ENCODE data around the gene TLE1. TPM values are rescaled to one million over a fixed set of nuclear protein-coding genes. Genes with fewer than 3 reads are reported as not detected.

The TLE1 gene
- total and polyA plus RNA-seq, 2 of the 4 experiments (the other 2 are of a cell fraction) = 36.0 to 51.0 TPM

- Histone ChIP-seq H3K36me3 (ENCODE audit: control insufficient read depth, insufficient read depth, low read length) (no peaks in the 10 kb centered on the region), H2BK120ac (ENCODE audit: low read depth, low read length) (no peak overlapping the region), H4K5ac (ENCODE audit: low read depth, low read length) (no peak overlapping the region), H3K18ac (ENCODE audit: low read depth, low read length) (no peak overlapping the region), H2AFZ (replicated peaks; ENCODE audit: low read length, poor library complexity) (no peak overlapping the region), H2BK15ac (ENCODE audit: low read depth, low read length) (no peak overlapping the region), H3K56ac (ENCODE audit: extremely low read depth, insufficient read depth, low read length) (no peak overlapping the region), H3K9me3 (ENCODE audit: control insufficient read depth, insufficient read depth, low read length) (peaks cover 2% of the 10 kb centered on the region; the same call in 1 of the 2 replicates), H3K4me1 (ENCODE audit: control insufficient read depth, insufficient read depth, low read length) (no peaks in the 10 kb centered on the region), H3K79me1 (ENCODE audit: low read depth in 1 of 2, low read length in 2 of 2) (no peaks in the 10 kb centered on the region), H2BK20ac (ENCODE audit: low read depth, low read length) (no peak overlapping the region), H3K23ac (ENCODE audit: low read depth, low read length) (no peak overlapping the region), H2AK5ac (ENCODE audit: low read depth, low read length) (no peak overlapping the region), H3K27ac (ENCODE audit: insufficient read depth, low read length) (no peak overlapping the region), H3K9ac (ENCODE audit: low read depth, low read length) (no peak overlapping the region), H3K14ac (replicated peaks; ENCODE audit: low read depth, low read length) (no peak overlapping the region), H2AK9ac (replicated peaks; ENCODE audit: low read depth, low read length, poor library complexity) (no peak overlapping the region), H3K9me1 (ENCODE audit: insufficient read depth, low read length) (0 out of 2 replicates have a peak, but pooled peaks cover 2% of the 10 kb centered on the region), H3K4me2 (ENCODE audit: low read depth, low read length) (no peak overlapping the region), H3K27me3 (ENCODE audit: control insufficient read depth, insufficient read depth, low read length) (no peaks in the 10 kb centered on the region), H3K4ac (ENCODE audit: low read depth, low read length) (no peak overlapping the region), H4K91ac (ENCODE audit: insufficient read depth, low read depth, low read length) (no peak overlapping the region), H4K20me1 (ENCODE audit: insufficient read depth, low read length) (no peaks in the 10 kb centered on the region), H4K8ac (ENCODE audit: low read depth in 2 of 2, low read length in 2 of 2) (no peak overlapping the region), H2BK5ac (ENCODE audit: low read depth, low read length, poor library complexity, severe bottlenecking) (no peak overlapping the region), H3K4me3 (ENCODE audit: insufficient read depth, low read depth, low read length) (no peak overlapping the region)
- 94% methylated on average over 6 of the region's 9 CpGs; no CpG with 5 or more reads in 1 of the 2 experiments for WGBS, 2 experiments (ENCODE audit: extremely low coverage in 2 of 2, insufficient read length in 1 of 2)
- ATAC-seq (ENCODE audit: low read depth) (no peak), DNase-seq (no peak)
- ChIA-PET POLR2A (ENCODE audit: unreplicated experiment) (no interaction called here), CTCF (interaction anchor here (0.6 kb wide), 1 partner anchor 1533 kb away, joined by 3 read pairs; no protein-coding TSS in a partner anchor)
- BruUV-seq (replicated peaks) = no TSS peak
- TF ChIP-seq USF2 (IDR thresholded peaks at IDR 0.05; ENCODE audit: low read depth, low read length) (no peak), RAD21 (IDR thresholded peaks at IDR 0.05; ENCODE audit: low read length) (no peak), BHLHE40 (IDR thresholded peaks at IDR 0.05; ENCODE audit: low read depth, low read length) (no peak), FOS (IDR thresholded peaks at IDR 0.05; ENCODE audit: low read depth, low read length) (no peak), MAFK (IDR thresholded peaks at IDR 0.05; ENCODE audit: low read depth, low read length) (no peak), RFX5 (IDR thresholded peaks at IDR 0.05; ENCODE audit: low read depth, low read length) (no peak)
- intact Hi-C loops (cut with micrococcal nuclease) (no loop called here), dilution Hi-C loops (cut with HindIII; ENCODE audit: low sequenced_read_pairs, unreplicated experiment) (no loop called here), in situ Hi-C loops (cut with MboI; ENCODE audit: low sequenced_read_pairs) (loop anchor here (25.0 kb wide), 1 partner anchor 1242 kb away; no protein-coding TSS in a partner anchor)
Measured at GRCh38 chr9:81720450-81721086, 31.2 kb upstream of the TLE1 start.

Data from IMR-90 (cell line).